A549 (cell line): ENCODE results near the gene TNFSF4. TPM values are rescaled to one million over a fixed set of nuclear protein-coding genes. Genes with fewer than 3 reads are reported as not detected.

Source experiments
- polyA plus RNA-seq, 4 experiments: library from polyadenylated mRNA; depleted of rRNA in 3 of 4; stranded (reverse); fragments of >200 nt; fragmentation: RNase III in 1 of 4; extraction: RNeasy Plus Mini Kit Qiagen cat#74134 plus additional on column Dnase treatment in 1 of 4; gene quantifications; 2 replicates in 3 of 4; 3 replicates in 1 of 4; pipeline ENCODE4 v1.2.3, GENCODE V29; 2011 to 2017

TNFSF4 gene
- polyA plus RNA-seq, 2 of the 4 experiments (the other 2 are of a cell fraction) = 0.06 to 0.27 TPM

Other genes with a start within 250 kb of the TNFSF4 start
- gene TNFSF18, start 156.4 kb downstream of the TNFSF4 start, polyA plus RNA-seq (2011; rRNA removed) = not detected in 2 replicates
- not detected in 3 replicates for gene TNFSF18, start 156.4 kb downstream of the TNFSF4 start, polyA plus RNA-seq (2017; fragmentation: RNase III; extraction: RNeasy Plus Mini Kit Qiagen cat#74134 plus additional on column Dnase treatment)